Erythroblast (primary cell): ENCODE data around the gene SLC22A31.

ENCODE experiments used
- GATA1 ChIP-seq: IDR thresholded peaks from 2 replicates; pipeline ENCODE4 v1.6.1; 2011; ENCODE audit warnings: low read depth, mild to moderate bottlenecking, control low read depth, low read length, moderate library complexity
- POLR2A ChIP-seq: IDR thresholded peaks from 2 replicates; pipeline ENCODE4 v1.6.1; 2011; ENCODE audit warnings: mild to moderate bottlenecking, low read length

DNA sequence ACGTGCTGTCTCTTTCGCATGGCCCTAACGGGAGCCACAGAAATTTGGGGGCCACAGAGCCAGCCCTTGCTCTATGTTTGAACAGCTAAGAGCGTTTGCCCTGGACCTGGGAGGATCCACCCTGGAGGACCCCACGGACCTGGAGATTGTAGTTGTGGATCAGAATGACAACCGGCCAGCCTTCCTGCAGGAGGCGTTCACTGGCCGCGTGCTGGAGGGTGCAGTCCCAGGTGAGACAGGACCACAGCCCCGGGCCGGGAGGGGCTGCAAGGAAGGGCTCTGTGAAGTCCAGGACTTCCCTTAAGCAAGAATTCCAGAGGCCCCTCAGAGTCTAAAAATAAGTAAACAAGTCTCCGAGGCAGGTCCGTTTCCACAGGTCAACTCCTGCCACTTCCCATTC is 16.9 kb downstream of the SLC22A31 start:
- TF ChIP-seq POLR2A (no peak), GATA1 (no peak)
